Trophoblast cell (in vitro differentiated cells and primary cell): ENCODE results near the gene ITGB4.

Experiments
- DNase-seq, 2 donors: peaks; one replicate each; pipeline ENCODE4 v3.0.0-alpha.2; 2016
- H2AFZ ChIP-seq: 2 replicates; pipeline ENCODE4 v1.6.1; 2013; ENCODE audit warnings: low read length, moderate library complexity, mild to moderate bottlenecking; ENCODE audit not compliant: insufficient read depth, poor library complexity
- H2AK5ac ChIP-seq: 2 replicates; pipeline ENCODE4 v1.6.1; 2013; ENCODE audit warnings: mild to moderate bottlenecking, low read length
- H2BK120ac ChIP-seq: 2 replicates; pipeline ENCODE4 v1.6.1; 2013; ENCODE audit warnings: low read length, mild to moderate bottlenecking, moderate library complexity; ENCODE audit not compliant: insufficient read depth, poor library complexity
- H2BK12ac ChIP-seq: 2 replicates; pipeline ENCODE4 v1.6.1; 2013; ENCODE audit warnings: mild to moderate bottlenecking, low read length, moderate library complexity
- H2BK5ac ChIP-seq: 2 replicates; pipeline ENCODE4 v1.6.1; 2013; ENCODE audit warnings: low read length, low read depth, moderate library complexity, mild to moderate bottlenecking; ENCODE audit not compliant: poor library complexity
- H3K14ac ChIP-seq: 2 replicates; pipeline ENCODE4 v1.6.1; 2013; ENCODE audit warnings: mild to moderate bottlenecking, low read length
- H3K18ac ChIP-seq: 2 replicates; pipeline ENCODE4 v1.6.1; 2013; ENCODE audit warnings: mild to moderate bottlenecking, low read length
- H3K23ac ChIP-seq: 2 replicates; pipeline ENCODE4 v1.6.1; 2013; ENCODE audit warnings: low read length
- H3K27ac ChIP-seq: 2 replicates; pipeline ENCODE4 v1.5.1; 2013; ENCODE audit warnings: low read depth, mild to moderate bottlenecking, inconsistent platforms, low read length, moderate library complexity
- H3K27me3 ChIP-seq: 2 replicates; pipeline ENCODE4 v1.6.1; 2013; ENCODE audit warnings: inconsistent platforms, mild to moderate bottlenecking, low read length, moderate library complexity; ENCODE audit not compliant: insufficient read depth
- H3K36me3 ChIP-seq, 2 experiments: 1 replicate in 1 of 2; 2 replicates in 1 of 2; pipeline ENCODE4 v1.6.1; 2013; ENCODE audit warnings: low read length in 2 of 2, mild to moderate bottlenecking in 2 of 2, moderate library complexity in 1 of 2; ENCODE audit not compliant: insufficient read depth in 2 of 2, control insufficient read depth in 1 of 2
- H3K4ac ChIP-seq: 2 replicates; pipeline ENCODE4 v1.6.1; 2013; ENCODE audit warnings: low read depth, mild to moderate bottlenecking, low read length, moderate library complexity
- H3K4me1 ChIP-seq, 2 experiments: 1 replicate in 1 of 2; 2 replicates in 1 of 2; pipeline ENCODE4 v1.6.1; 2013; ENCODE audit warnings: low read length in 2 of 2, mild to moderate bottlenecking in 2 of 2, moderate library complexity in 1 of 2; ENCODE audit not compliant: insufficient read depth in 2 of 2, control insufficient read depth in 1 of 2
- H3K4me2 ChIP-seq: 2 replicates; pipeline ENCODE4 v1.6.1; 2013; ENCODE audit warnings: inconsistent platforms, mild to moderate bottlenecking, low read length, moderate library complexity
- H3K4me3 ChIP-seq: 2 replicates; pipeline ENCODE4 v1.5.1; 2013; ENCODE audit warnings: mild to moderate bottlenecking, low read depth, low read length, inconsistent platforms
- H3K79me1 ChIP-seq: one replicate; pipeline ENCODE4 v1.6.1; 2013; ENCODE audit warnings: low read length
- H3K79me2 ChIP-seq: 2 replicates; pipeline ENCODE4 v1.6.1; 2013; ENCODE audit warnings: low read length, mild to moderate bottlenecking; ENCODE audit not compliant: control insufficient read depth, insufficient read depth, poor library complexity
- H3K9ac ChIP-seq: 2 replicates; pipeline ENCODE4 v1.6.1; 2013; ENCODE audit warnings: mild to moderate bottlenecking, low read length
- H3K9me3 ChIP-seq: 2 replicates; pipeline ENCODE4 v1.6.1; 2013; ENCODE audit warnings: low read depth, mild to moderate bottlenecking, control low read depth, inconsistent platforms, low read length; ENCODE audit not compliant: insufficient read depth
- H4K12ac ChIP-seq: 2 replicates; pipeline ENCODE4 v1.6.1; 2013; ENCODE audit warnings: low read depth, mild to moderate bottlenecking, low read length, moderate library complexity
- H4K8ac ChIP-seq: 2 replicates; pipeline ENCODE4 v1.6.1; 2013; ENCODE audit warnings: low read depth, mild to moderate bottlenecking, low read length, moderate library complexity
- H4K91ac ChIP-seq: one replicate; pipeline ENCODE4 v1.6.1; 2013; ENCODE audit warnings: low read depth, mild to moderate bottlenecking, low read length, moderate library complexity
- WGBS: extraction: QIAGEN DNeasy Blood & Tissue Kit; methylation state at CpG from one replicate; pipeline ENCODE4 v1.1.7; 2013; ENCODE audit warnings: missing lambda C conversion rate; ENCODE audit not compliant: insufficient read length, insufficient coverage; ENCODE audit errors: extremely low coverage; 5-methylcytosine and 5-hydroxymethylcytosine counted together

The ITGB4 gene

GRCh38 chr17:75806822-75807500, 85.7 kb downstream of the ITGB4 start:
- Histone ChIP-seq H3K4ac (peak overlapping the region; percentile 29), H2AK5ac (no peak overlapping the region), H2AFZ (no peak overlapping the region), H3K4me2 (no peak overlapping the region), H3K27me3 (no peaks in the 10 kb centered on the region), H3K14ac (no peak overlapping the region), H3K23ac (no peak overlapping the region), H4K8ac (no peak overlapping the region), H4K12ac (no peak overlapping the region), H2BK12ac (no peak overlapping the region), H3K9me3 (no peaks in the 10 kb centered on the region), H3K27ac (peak overlapping the region; percentile 16), H4K91ac (no peak overlapping the region), H3K4me3 (no peak overlapping the region), H3K79me1 (peaks cover 12% of the 10 kb centered on the region), H2BK5ac (peak overlapping the region; percentile 7), H3K9ac (peak overlapping the region; percentile 31), H3K79me2 (peaks cover 8% of the 10 kb centered on the region), H3K18ac (no peak overlapping the region), H2BK120ac (no peak overlapping the region), H3K36me3 (peaks cover 19 to 25% of the 10 kb centered on the region in 2 experiments), H3K4me1 (peaks cover 18 to 19% of the 10 kb centered on the region in 2 experiments)
- peak; percentile 77 to 78 for DNase-seq
- no CpG with 5 or more reads among the region's 4 CpGs for WGBS
